Astrocyte of the hippocampus (primary cell): ENCODE data around the gene KRT15.
A peak's percentile ranks its signal among the peaks of the same experiment; 100 is the strongest.

ENCODE experiments used
- DNase-seq: peaks from one replicate; pipeline ENCODE4 v3.0.0; 2011; ENCODE audit warnings: low read depth, low spot score

Gene KRT15

GRCh38 chr17:41505809-41506767, 12.6 kb downstream of the KRT15 start:
- DNase-seq: no peak

GRCh38 chr17:41505007-41505808, 13.5 kb downstream of the KRT15 start, which contains the start of gene KRT13:
TSS of gene KRT13 (minus strand) at chr17:41505612. CDS start at chr17:41505550, 62 bp downstream.
- no peak for DNase-seq

GRCh38 chr17:41504246-41504977, 14.3 kb downstream of the KRT15 start:
- no peak for DNase-seq

GRCh38 chr17:41503202-41503601, 15.5 kb downstream of the KRT15 start:
- DNase-seq: no peak

GRCh38 chr17:41500131-41500911, 18.4 kb downstream of the KRT15 start:
- peak; percentile 18 for DNase-seq

GRCh38 chr17:41499714-41500113, 19.0 kb downstream of the KRT15 start:
- DNase-seq: no peak

- DNase-seq: no peak
These were observed 20.4 kb downstream of the KRT15 start for GRCh38 chr17:41498276-41498675.

- DNase-seq: peak; percentile 88
These were observed 21.7 kb downstream of the KRT15 start for GRCh38 chr17:41496803-41497484.

GRCh38 chr17:41494524-41494923, 24.2 kb downstream of the KRT15 start:
- peak; percentile 42 for DNase-seq

- DNase-seq: peak; percentile 71
These were observed 25.9 kb downstream of the KRT15 start for GRCh38 chr17:41492771-41493170.

GRCh38 chr17:41492351-41492750, 26.3 kb downstream of the KRT15 start:
- no peak for DNase-seq

GRCh38 chr17:41491476-41491875, 27.2 kb downstream of the KRT15 start:
- DNase-seq: no peak

- DNase-seq: no peak
These were observed 28.4 kb downstream of the KRT15 start for GRCh38 chr17:41490000-41490990.

GRCh38 chr17:41489531-41489930, 29.2 kb downstream of the KRT15 start, which contains the start of gene KRT36:
TSS of gene KRT36 (minus strand) at chr17:41489910. CDS start at chr17:41489864, 46 bp downstream.
- no peak for DNase-seq

GRCh38 chr17:41486809-41487530, 31.7 kb downstream of the KRT15 start:
- no peak for DNase-seq

GRCh38 chr17:41486316-41486715, 32.4 kb downstream of the KRT15 start:
- DNase-seq: no peak

- DNase-seq: no peak
These were observed 33.5 kb downstream of the KRT15 start for GRCh38 chr17:41484920-41485904.
